ENCODE measurements around the gene TRIM7.
A peak's percentile ranks its signal among the peaks of the same experiment; 100 is the strongest.

TRIM7 gene

GRCh38 chr5:181233088-181233800, 28.2 kb upstream of the TRIM7 start:
- no peak overlapping the region for H3K4me3 ChIP-seq (ENCODE audit: low read depth, low read length)

- H3K4me3 ChIP-seq (ENCODE audit: low read depth, low read length): no peak overlapping the region
Observed at GRCh38 chr5:181232593-181232992, 27.6 kb upstream of the TRIM7 start.

- no peak overlapping the region for H3K4me3 ChIP-seq (ENCODE audit: low read depth, low read length)
Observed at GRCh38 chr5:181231432-181231831, 26.4 kb upstream of the TRIM7 start.

- no peak overlapping the region for H3K4me3 ChIP-seq (ENCODE audit: low read depth, low read length)
Observed at GRCh38 chr5:181230551-181230950, 25.6 kb upstream of the TRIM7 start.

GRCh38 chr5:181229996-181230395, 25.0 kb upstream of the TRIM7 start:
- H3K4me3 ChIP-seq (ENCODE audit: low read depth, low read length): no peak overlapping the region

- peak overlapping the region; percentile 83 for H3K4me3 ChIP-seq (ENCODE audit: low read depth, low read length)
Observed at GRCh38 chr5:181224390-181225229, 19.6 kb upstream of the TRIM7 start.

- H3K4me3 ChIP-seq (ENCODE audit: low read depth, low read length): peak overlapping the region; percentile 83
Observed at GRCh38 chr5:181223729-181224389, 18.9 kb upstream of the TRIM7 start.

GRCh38 chr5:181223058-181223728, 18.2 kb upstream of the TRIM7 start, which contains the start of gene TRIM41:
Gene TRIM41 (plus strand): TSS chr5:181223281. CDS start chr5:181224000, 719 bp downstream.
- H3K4me3 ChIP-seq (ENCODE audit: low read depth, low read length): peak within 1 kb of the TSS; percentile 83

- peak overlapping the region; percentile 83 for H3K4me3 ChIP-seq (ENCODE audit: low read depth, low read length)
Observed at GRCh38 chr5:181222630-181223057, 17.6 kb upstream of the TRIM7 start.

- H3K4me3 ChIP-seq (ENCODE audit: low read depth, low read length): peak overlapping the region; percentile 83
Observed at GRCh38 chr5:181221792-181222629, 17.0 kb upstream of the TRIM7 start.

- peak overlapping the region; percentile 25 for H3K4me3 ChIP-seq (ENCODE audit: low read depth, low read length)
Observed at GRCh38 chr5:181221105-181221791, 16.3 kb upstream of the TRIM7 start.

GRCh38 chr5:181220178-181220515, 15.2 kb upstream of the TRIM7 start:
- no peak overlapping the region for H3K4me3 ChIP-seq (ENCODE audit: low read depth, low read length)

GRCh38 chr5:181219262-181220177, 14.5 kb upstream of the TRIM7 start:
- H3K4me3 ChIP-seq (ENCODE audit: low read depth, low read length): no peak overlapping the region

GRCh38 chr5:181218795-181219124, 13.8 kb upstream of the TRIM7 start:
- peak overlapping the region; percentile 21 for H3K4me3 ChIP-seq (ENCODE audit: low read depth, low read length)

- peak overlapping the region; percentile 35 for H3K4me3 ChIP-seq (ENCODE audit: low read depth, low read length)
Observed at GRCh38 chr5:181217803-181218062, 12.7 kb upstream of the TRIM7 start.

- peak overlapping the region; percentile 35 for H3K4me3 ChIP-seq (ENCODE audit: low read depth, low read length)
Observed at GRCh38 chr5:181217111-181217802, 12.3 kb upstream of the TRIM7 start.

GRCh38 chr5:181215997-181216989, 11.3 kb upstream of the TRIM7 start:
- peak overlapping the region; percentile 24 for H3K4me3 ChIP-seq (ENCODE audit: low read depth, low read length)
